K562 (cell line): ENCODE results near the gene ZNF780B. TPM values are rescaled to one million over a fixed set of nuclear protein-coding genes. Genes with fewer than 3 reads are reported as not detected.

Experiments used
- polyA plus RNA-seq, 8 experiments: library from polyadenylated mRNA; depleted of rRNA in 4 of 8; stranded (reverse) in 5 of 8; unstranded in 3 of 8; fragments of >200 nt; fragmentation: Nextera tagmentation in 2 of 8; fragmentation: Illumina TruSeq in 1 of 8; extraction: Ambion mirVana in 2 of 8; extraction: Trizol in 1 of 8; gene quantifications; 2 replicates each; pipeline versions ENCODE4 v1.2.1 to v1.2.3, GENCODE V29; 2011 to 2014; ENCODE audit warnings: inconsistent platforms in 1 of 8, missing spikeins in 1 of 8
- total RNA-seq, 7 experiments: library from RNA; depleted of rRNA in 6 of 7; stranded (reverse); fragments of >200 nt in 6 of 7; fragmentation: Illumina TruSeq in 2 of 7; extraction: Trizol in 2 of 7; gene quantifications; 2 replicates each; pipeline versions ENCODE4 v1.2.1 to v1.2.3, GENCODE V29; 2011 to 2021; ENCODE audit warnings: low replicate concordance in 1 of 7

ZNF780B gene
- total and polyA plus RNA-seq, 9 of the 15 experiments (the other 6 are each of a cell fraction or from before 2014, with no cell fraction given): 3.9 to 18.4 (median 8.8) TPM

Other genes starting within 250 kb of the ZNF780B start
Only the 7 nearest of the 10 such genes appear.
- gene FCGBP, start 121.6 kb downstream of the ZNF780B start, total RNA-seq (2014; rRNA removed): 0.04 and 0.05 TPM in 2 replicates
- not detected in 2 replicates for gene FCGBP, start 121.6 kb downstream of the ZNF780B start, total RNA-seq (2014; rRNA removed; fragmentation: Illumina TruSeq; extraction: Trizol)
- 0.19 and 0.25 TPM in 2 replicates for gene FCGBP, start 121.6 kb downstream of the ZNF780B start, total RNA-seq (2015; rRNA removed; fragmentation: Illumina TruSeq; extraction: Trizol)
- gene FCGBP, start 121.6 kb downstream of the ZNF780B start, total RNA-seq (2021): 1.5 and 1.9 TPM in 2 replicates
- 0.04 and 0.13 TPM in 2 replicates for gene FCGBP, start 121.6 kb downstream of the ZNF780B start, polyA plus RNA-seq (2011; rRNA removed)
- gene FCGBP, start 121.6 kb downstream of the ZNF780B start, polyA plus RNA-seq (2014; fragmentation: Illumina TruSeq; extraction: Trizol): 0.01 TPM in 2 replicates
- not detected for gene FCGBP, start 121.6 kb downstream of the ZNF780B start, polyA plus RNA-seq (2014; fragmentation: Nextera tagmentation; extraction: Ambion mirVana)
- gene FCGBP, start 121.6 kb downstream of the ZNF780B start, polyA plus RNA-seq (2014; rRNA removed): 0.03 TPM in 1 of 2 replicates, not detected in the other
- gene PSMC4, start 85.1 kb downstream of the ZNF780B start, total RNA-seq (2014; rRNA removed): 142 and 187 TPM in 2 replicates
- 104 and 115 TPM in 2 replicates for gene PSMC4, start 85.1 kb downstream of the ZNF780B start, total RNA-seq (2014; rRNA removed; fragmentation: Illumina TruSeq; extraction: Trizol)
- 139 and 143 TPM in 2 replicates for gene PSMC4, start 85.1 kb downstream of the ZNF780B start, total RNA-seq (2015; rRNA removed; fragmentation: Illumina TruSeq; extraction: Trizol)
- 146 and 150 TPM in 2 replicates for gene PSMC4, start 85.1 kb downstream of the ZNF780B start, total RNA-seq (2021)
- gene PSMC4, start 85.1 kb downstream of the ZNF780B start, polyA plus RNA-seq (2011; rRNA removed): 45.9 and 69.6 TPM in 2 replicates
- gene PSMC4, start 85.1 kb downstream of the ZNF780B start, polyA plus RNA-seq (2014; fragmentation: Illumina TruSeq; extraction: Trizol): 171 and 192 TPM in 2 replicates
- 100 to 1,000 TPM; 380 to 475 TPM for gene PSMC4, start 85.1 kb downstream of the ZNF780B start, polyA plus RNA-seq (2014; fragmentation: Nextera tagmentation; extraction: Ambion mirVana)
- 97.0 and 102 TPM in 2 replicates for gene PSMC4, start 85.1 kb downstream of the ZNF780B start, polyA plus RNA-seq (2014; rRNA removed)
- gene ZNF546, start 59.2 kb downstream of the ZNF780B start, total RNA-seq (2014; rRNA removed): 1.1 and 2.2 TPM in 2 replicates
- 5.1 and 5.3 TPM in 2 replicates for gene ZNF546, start 59.2 kb downstream of the ZNF780B start, total RNA-seq (2014; rRNA removed; fragmentation: Illumina TruSeq; extraction: Trizol)
- 3.0 and 4.3 TPM in 2 replicates for gene ZNF546, start 59.2 kb downstream of the ZNF780B start, total RNA-seq (2015; rRNA removed; fragmentation: Illumina TruSeq; extraction: Trizol)
- gene ZNF546, start 59.2 kb downstream of the ZNF780B start, total RNA-seq (2021): 3.5 and 3.6 TPM in 2 replicates
- 2.7 and 3.0 TPM in 2 replicates for gene ZNF546, start 59.2 kb downstream of the ZNF780B start, polyA plus RNA-seq (2011; rRNA removed)
- gene ZNF546, start 59.2 kb downstream of the ZNF780B start, polyA plus RNA-seq (2014; fragmentation: Illumina TruSeq; extraction: Trizol): 1.4 and 2.2 TPM in 2 replicates
- gene ZNF546, start 59.2 kb downstream of the ZNF780B start, polyA plus RNA-seq (2014; fragmentation: Nextera tagmentation; extraction: Ambion mirVana): 1 to 10 TPM; 1.7 to 2.2 TPM
- gene ZNF546, start 59.2 kb downstream of the ZNF780B start, polyA plus RNA-seq (2014; rRNA removed): 0.73 and 2.4 TPM in 2 replicates
- 11.7 and 23.1 TPM in 2 replicates for gene ZNF780A, start 34.7 kb upstream of the ZNF780B start, total RNA-seq (2014; rRNA removed)
- gene ZNF780A, start 34.7 kb upstream of the ZNF780B start, total RNA-seq (2014; rRNA removed; fragmentation: Illumina TruSeq; extraction: Trizol): 32.5 and 49.4 TPM in 2 replicates
- gene ZNF780A, start 34.7 kb upstream of the ZNF780B start, total RNA-seq (2015; rRNA removed; fragmentation: Illumina TruSeq; extraction: Trizol): 18.1 and 19.8 TPM in 2 replicates
- 19.8 and 21.3 TPM in 2 replicates for gene ZNF780A, start 34.7 kb upstream of the ZNF780B start, total RNA-seq (2021)
- 16.5 and 25.5 TPM in 2 replicates for gene ZNF780A, start 34.7 kb upstream of the ZNF780B start, polyA plus RNA-seq (2011; rRNA removed)
- gene ZNF780A, start 34.7 kb upstream of the ZNF780B start, polyA plus RNA-seq (2014; fragmentation: Illumina TruSeq; extraction: Trizol): 25.8 and 30.5 TPM in 2 replicates
- 10 to 100 TPM; 35.5 to 36.1 TPM for gene ZNF780A, start 34.7 kb upstream of the ZNF780B start, polyA plus RNA-seq (2014; fragmentation: Nextera tagmentation; extraction: Ambion mirVana)
- gene ZNF780A, start 34.7 kb upstream of the ZNF780B start, polyA plus RNA-seq (2014; rRNA removed): 26.0 and 32.6 TPM in 2 replicates
- 6.4 TPM in 2 replicates for gene MAP3K10, start 135.2 kb upstream of the ZNF780B start, total RNA-seq (2014; rRNA removed)
- 0.86 and 1.6 TPM in 2 replicates for gene MAP3K10, start 135.2 kb upstream of the ZNF780B start, total RNA-seq (2014; rRNA removed; fragmentation: Illumina TruSeq; extraction: Trizol)
- 3.6 and 3.9 TPM in 2 replicates for gene MAP3K10, start 135.2 kb upstream of the ZNF780B start, total RNA-seq (2015; rRNA removed; fragmentation: Illumina TruSeq; extraction: Trizol)
- 8.0 TPM in 2 replicates for gene MAP3K10, start 135.2 kb upstream of the ZNF780B start, total RNA-seq (2021)
- gene MAP3K10, start 135.2 kb upstream of the ZNF780B start, polyA plus RNA-seq (2011; rRNA removed): 1.9 and 3.3 TPM in 2 replicates
- gene MAP3K10, start 135.2 kb upstream of the ZNF780B start, polyA plus RNA-seq (2014; fragmentation: Illumina TruSeq; extraction: Trizol): 1.4 and 3.9 TPM in 2 replicates
- under 1 TPM in 1 of 2 experiments, not detected in 1; 0.01 TPM for gene MAP3K10, start 135.2 kb upstream of the ZNF780B start, polyA plus RNA-seq (2014; fragmentation: Nextera tagmentation; extraction: Ambion mirVana)
- gene MAP3K10, start 135.2 kb upstream of the ZNF780B start, polyA plus RNA-seq (2014; rRNA removed): 6.0 and 7.3 TPM in 2 replicates
- not detected in 2 replicates for gene TTC9B, start 162.2 kb upstream of the ZNF780B start, total RNA-seq (2014; rRNA removed)
- gene TTC9B, start 162.2 kb upstream of the ZNF780B start, total RNA-seq (2014; rRNA removed; fragmentation: Illumina TruSeq; extraction: Trizol): not detected in 2 replicates
- not detected in 2 replicates for gene TTC9B, start 162.2 kb upstream of the ZNF780B start, total RNA-seq (2015; rRNA removed; fragmentation: Illumina TruSeq; extraction: Trizol)
- gene TTC9B, start 162.2 kb upstream of the ZNF780B start, total RNA-seq (2021): not detected in 2 replicates
- 0.03 and 0.14 TPM in 2 replicates for gene TTC9B, start 162.2 kb upstream of the ZNF780B start, polyA plus RNA-seq (2011; rRNA removed)
- not detected in 2 replicates for gene TTC9B, start 162.2 kb upstream of the ZNF780B start, polyA plus RNA-seq (2014; fragmentation: Illumina TruSeq; extraction: Trizol)
- under 1 TPM in 1 of 2 experiments, not detected in 1; 0.06 TPM for gene TTC9B, start 162.2 kb upstream of the ZNF780B start, polyA plus RNA-seq (2014; fragmentation: Nextera tagmentation; extraction: Ambion mirVana)
- gene TTC9B, start 162.2 kb upstream of the ZNF780B start, polyA plus RNA-seq (2014; rRNA removed): not detected in 2 replicates
- 0.08 TPM in 1 of 2 replicates, not detected in the other for gene CCNP, start 170.5 kb upstream of the ZNF780B start, total RNA-seq (2014; rRNA removed)
- not detected in 2 replicates for gene CCNP, start 170.5 kb upstream of the ZNF780B start, total RNA-seq (2014; rRNA removed; fragmentation: Illumina TruSeq; extraction: Trizol)
- not detected in 2 replicates for gene CCNP, start 170.5 kb upstream of the ZNF780B start, total RNA-seq (2015; rRNA removed; fragmentation: Illumina TruSeq; extraction: Trizol)
- gene CCNP, start 170.5 kb upstream of the ZNF780B start, total RNA-seq (2021): not detected in 2 replicates
- 0.04 TPM in 1 of 2 replicates, not detected in the other for gene CCNP, start 170.5 kb upstream of the ZNF780B start, polyA plus RNA-seq (2011; rRNA removed)
- gene CCNP, start 170.5 kb upstream of the ZNF780B start, polyA plus RNA-seq (2014; fragmentation: Illumina TruSeq; extraction: Trizol): not detected in 2 replicates
- gene CCNP, start 170.5 kb upstream of the ZNF780B start, polyA plus RNA-seq (2014; fragmentation: Nextera tagmentation; extraction: Ambion mirVana): not detected
- gene CCNP, start 170.5 kb upstream of the ZNF780B start, polyA plus RNA-seq (2014; rRNA removed): 0.19 and 0.32 TPM in 2 replicates